HEK293T (cell line): ENCODE measurements around the gene SETD5.

ENCODE experiments used
- FOXA1 ChIP-seq: fragments of 450-650 bp; IDR thresholded peaks from 2 replicates; pipeline ENCODE4 v1.6.1; 2016; ENCODE audit warnings: mild to moderate bottlenecking
- FOXM1 ChIP-seq: fragments of 450-650 bp; IDR thresholded peaks from 2 replicates; pipeline ENCODE4 v1.6.1; 2017; ENCODE audit warnings: mild to moderate bottlenecking, borderline replicate concordance
- L3MBTL2 ChIP-seq: fragments of 450-650 bp; conservative IDR thresholded peaks from 2 replicates; pipeline ENCODE4 v1.6.1; 2016; ENCODE audit warnings: mild to moderate bottlenecking
- LEF1 ChIP-seq: fragments of 450-650 bp; IDR thresholded peaks from 2 replicates; pipeline ENCODE4 v1.6.1; 2017; ENCODE audit warnings: mild to moderate bottlenecking, borderline replicate concordance
- ZNF384 ChIP-seq: fragments of 450-650 bp; IDR thresholded peaks from 2 replicates; pipeline ENCODE4 v1.6.1; 2016

DNA sequence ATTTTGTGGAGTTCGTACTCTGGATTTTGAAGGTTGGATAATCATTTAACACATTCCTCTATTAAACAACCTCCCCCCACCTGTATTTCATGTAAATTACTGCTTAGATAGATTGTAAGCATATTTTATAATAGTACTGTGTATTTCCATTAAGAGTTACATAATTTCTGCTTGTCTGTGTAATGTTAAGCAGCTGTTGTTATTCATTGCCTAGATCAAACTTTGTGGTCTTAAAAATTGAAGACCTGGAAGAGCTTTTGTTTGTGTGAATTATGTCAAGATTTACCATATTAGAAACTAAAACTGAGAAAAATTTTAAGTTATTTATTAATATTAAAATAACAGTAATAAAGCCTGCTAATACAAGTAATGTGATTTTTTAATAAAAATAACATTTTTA is 11.1 kb downstream of the SETD5 start:
- no peak for TF ChIP-seq LEF1
- no peak for TF ChIP-seq FOXA1
- no peak for TF ChIP-seq FOXM1
- no peak for TF ChIP-seq L3MBTL2
- no peak for TF ChIP-seq ZNF384
